Measurements from ENCODE around the gene TAS2R38. TPM values are rescaled to one million over a fixed set of nuclear protein-coding genes. Genes with fewer than 3 reads are reported as not detected.
"Not testable (repeated sequence)": the region's sequence is repeated elsewhere in the genome, so short reads cannot be mapped to it uniquely, and the experiment has no call there.

TAS2R38 gene
- not detected for polyA plus RNA-seq (ENCODE audit: insufficient read length in 3 of 3)

DNA sequence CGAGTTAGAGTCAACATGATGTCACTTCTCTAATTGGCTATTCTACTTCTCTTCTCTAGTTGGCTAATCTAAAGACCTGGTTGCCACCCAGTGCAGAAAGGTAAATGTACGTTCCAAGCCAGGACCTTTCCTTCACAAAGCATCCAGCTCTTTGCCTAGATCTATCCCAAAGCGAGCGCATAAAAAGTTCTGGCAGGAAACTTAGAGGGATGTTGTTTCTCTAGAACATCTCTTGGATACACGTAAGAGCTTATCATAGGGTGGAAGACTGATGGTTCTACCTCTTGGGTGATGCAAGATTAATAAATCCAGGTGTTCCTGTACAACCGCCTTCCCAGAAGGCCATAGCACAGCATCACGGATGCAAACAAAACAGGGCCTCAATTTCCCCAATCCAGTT is at the start of gene TAS2R38:
TSS of gene TAS2R38 (minus strand) at position 101 of the 400 bp plus-strand sequence. CDS start at position 17, 84 bp downstream.
- DNase-seq (ENCODE audit: low read depth in 3 of 3, low spot score in 2 of 3) = no peak

GRCh38 chr7:142018154-142018553 is 44.6 kb upstream of the TAS2R38 start:
- no peak for DNase-seq (ENCODE audit: low read depth in 3 of 3, low spot score in 2 of 3)

DNA sequence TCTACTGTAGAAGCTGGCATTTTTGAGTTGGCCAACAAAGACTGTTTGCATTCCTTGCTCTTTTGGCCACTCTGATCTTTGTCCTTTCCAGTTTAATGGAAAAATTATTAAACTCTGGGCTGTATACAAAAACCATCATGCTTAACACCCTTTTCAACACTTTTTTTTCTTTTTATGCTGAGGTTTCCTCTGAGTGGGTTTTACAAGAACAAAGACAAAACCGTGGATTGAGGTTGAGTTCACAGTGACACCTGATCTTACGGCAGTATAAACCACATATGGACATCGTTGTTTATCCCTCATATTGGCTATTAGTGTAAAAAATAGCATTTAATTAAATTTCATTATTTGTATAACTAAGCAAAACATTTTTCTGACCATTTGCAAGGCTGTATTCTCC is 43.9 kb upstream of the TAS2R38 start:
- DNase-seq (ENCODE audit: low read depth in 3 of 3, low spot score in 2 of 3) = no peak

DNA sequence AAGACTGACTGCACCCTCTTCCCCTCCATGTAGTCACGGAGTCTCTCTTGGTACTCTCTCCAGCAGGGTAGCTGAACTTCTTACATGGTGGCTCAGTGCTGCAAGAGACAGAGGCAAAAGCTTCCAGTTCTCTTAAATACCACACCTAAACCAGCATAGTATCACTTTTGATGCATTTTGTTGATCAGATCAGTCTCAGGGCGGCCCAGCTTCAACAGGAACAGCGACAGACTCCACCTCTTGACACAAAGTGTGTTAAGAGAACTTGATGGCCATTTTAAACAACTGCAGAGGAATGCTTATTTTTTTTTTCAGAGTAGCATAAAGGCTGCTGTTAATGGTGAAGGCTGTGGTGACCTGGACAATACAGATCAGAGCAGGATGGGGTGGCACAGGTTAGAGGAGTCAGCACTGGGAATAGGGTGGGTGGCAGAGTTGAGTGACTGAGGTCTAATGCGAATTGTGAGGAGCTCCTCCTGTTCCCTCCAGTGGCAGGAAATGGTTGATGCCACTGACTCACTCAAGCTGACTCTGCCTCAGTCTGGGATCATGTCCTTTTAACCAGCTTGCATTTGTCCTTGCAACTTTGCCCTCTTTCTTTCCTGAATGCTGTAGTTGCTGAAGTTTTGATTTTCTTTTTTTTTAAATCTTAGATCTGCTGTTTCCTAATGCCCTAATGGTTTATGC is 39.4 kb upstream of the TAS2R38 start:
- DNase-seq (ENCODE audit: low read depth in 3 of 3, low spot score in 2 of 3) = no peak

DNA sequence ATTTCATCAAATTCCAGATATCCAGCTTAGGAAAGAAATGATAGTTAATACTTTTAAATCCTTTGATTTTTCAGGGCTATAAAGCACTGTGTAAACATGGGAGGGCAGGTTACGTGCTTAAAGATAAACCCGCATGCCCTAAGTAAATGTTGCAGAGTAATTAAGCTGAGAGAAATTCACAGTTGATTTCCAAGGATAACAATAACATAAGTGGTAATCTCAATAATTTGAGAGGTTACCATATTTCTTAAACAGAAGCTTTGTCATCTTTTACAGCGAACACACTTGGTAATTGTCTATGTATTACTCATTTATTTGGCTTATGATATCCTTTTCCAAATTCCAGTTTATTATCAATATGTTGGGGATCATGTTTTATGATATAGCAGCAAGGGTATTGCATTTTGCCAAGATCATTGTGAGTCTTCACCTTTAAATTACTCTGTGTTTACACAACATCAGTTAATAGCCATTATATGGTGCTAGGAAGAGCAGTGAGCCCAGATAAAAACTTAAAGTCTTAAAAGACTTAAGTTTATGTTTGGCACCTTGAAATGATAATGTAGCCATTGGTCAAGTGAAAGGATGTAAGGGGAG is 37.5 kb upstream of the TAS2R38 start:
- no peak for DNase-seq (ENCODE audit: low read depth in 3 of 3, low spot score in 2 of 3)

DNA sequence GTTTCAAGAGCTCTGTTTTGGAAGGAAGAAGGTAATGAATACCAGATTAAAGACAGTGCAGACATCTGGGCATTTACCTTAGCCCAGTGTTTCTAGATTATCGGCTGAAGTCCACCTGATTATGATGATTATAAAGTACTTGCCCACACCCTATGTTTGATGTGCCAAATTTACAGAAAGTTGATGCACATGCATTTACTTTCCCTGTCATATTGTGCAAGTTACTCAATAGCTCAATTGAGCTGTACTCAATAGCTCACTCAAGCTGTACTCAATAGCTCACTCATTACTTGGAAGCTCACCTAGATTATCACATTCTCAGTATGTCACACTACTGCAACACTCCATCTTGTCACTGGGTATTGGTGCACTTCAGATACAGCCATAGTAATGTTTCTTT is 35.6 kb upstream of the TAS2R38 start:
- no peak for DNase-seq (ENCODE audit: low read depth in 3 of 3, low spot score in 2 of 3)

DNA sequence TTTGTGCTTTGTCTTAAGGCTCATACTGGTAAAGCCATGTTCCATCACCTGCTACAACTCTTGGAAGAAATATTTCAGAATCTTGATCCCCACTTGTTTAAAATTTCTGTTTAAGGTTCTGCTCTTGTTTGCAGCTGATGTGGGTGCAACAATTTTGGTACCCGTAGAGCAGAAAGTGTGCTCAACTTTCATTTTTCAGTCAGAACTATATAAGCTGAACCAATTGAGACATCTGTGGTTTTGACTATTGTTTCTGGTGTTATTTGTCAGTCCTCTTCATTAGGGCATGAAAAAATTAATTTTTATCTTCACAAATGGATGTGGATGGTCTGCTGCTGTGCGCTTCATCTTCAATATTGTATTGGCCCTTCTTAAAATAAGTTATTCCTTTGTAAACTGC is 33.0 kb upstream of the TAS2R38 start:
- no peak for DNase-seq (ENCODE audit: low read depth in 3 of 3, low spot score in 2 of 3)

DNA sequence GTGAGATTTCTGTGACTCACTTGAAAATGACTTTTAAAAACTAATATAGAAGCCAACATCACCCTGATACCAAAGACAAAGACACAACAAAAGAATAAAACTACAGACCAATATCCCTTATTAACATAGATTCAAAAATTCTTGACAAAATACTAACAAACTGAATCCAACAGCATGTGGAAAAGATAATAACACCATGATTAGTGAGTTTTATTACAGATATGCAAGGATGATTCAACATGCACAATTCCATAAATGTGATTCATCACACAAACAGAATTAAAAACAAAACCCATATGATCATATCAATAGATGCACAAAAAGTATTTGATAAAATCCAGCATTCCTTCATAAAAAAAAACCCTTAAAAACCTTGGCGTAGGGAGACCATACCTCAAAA is 28.6 kb upstream of the TAS2R38 start:
- no peak for DNase-seq (ENCODE audit: low read depth in 3 of 3, low spot score in 2 of 3)

GRCh38 chr7:142001163-142001874 is 27.7 kb upstream of the TAS2R38 start:
- DNase-seq (ENCODE audit: low read depth in 3 of 3, low spot score in 2 of 3) = no peak

GRCh38 chr7:142000244-142000643 is 26.7 kb upstream of the TAS2R38 start:
- DNase-seq (ENCODE audit: low read depth in 3 of 3, low spot score in 2 of 3) = no peak

DNA sequence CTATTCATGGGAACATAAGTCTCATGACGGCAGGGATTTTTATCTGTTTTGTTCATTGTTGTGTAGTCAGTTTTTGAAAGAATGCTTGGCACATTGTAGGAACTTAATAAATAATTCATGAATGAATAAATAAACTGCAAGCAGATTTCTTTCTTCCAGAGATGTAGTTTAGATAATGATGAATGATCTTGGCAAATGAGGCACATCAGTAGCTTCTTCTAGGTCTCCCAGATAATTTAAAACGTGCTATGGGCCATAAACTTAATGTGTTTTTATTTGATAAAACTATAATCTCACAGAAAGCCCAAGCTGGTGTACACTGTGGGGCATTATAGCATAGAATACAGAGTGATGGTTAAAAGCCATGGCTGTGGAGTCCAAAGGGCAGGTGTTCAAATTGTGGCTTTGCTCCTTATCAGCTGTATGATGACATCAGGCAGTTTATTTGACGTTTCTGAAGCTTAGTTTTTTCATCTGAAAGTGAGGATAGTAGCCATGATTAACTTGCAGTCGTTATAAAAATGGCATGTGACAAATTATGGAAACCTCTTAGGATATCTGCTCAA is 25.6 kb upstream of the TAS2R38 start:
- no peak for DNase-seq (ENCODE audit: low read depth in 3 of 3, low spot score in 2 of 3)

DNA sequence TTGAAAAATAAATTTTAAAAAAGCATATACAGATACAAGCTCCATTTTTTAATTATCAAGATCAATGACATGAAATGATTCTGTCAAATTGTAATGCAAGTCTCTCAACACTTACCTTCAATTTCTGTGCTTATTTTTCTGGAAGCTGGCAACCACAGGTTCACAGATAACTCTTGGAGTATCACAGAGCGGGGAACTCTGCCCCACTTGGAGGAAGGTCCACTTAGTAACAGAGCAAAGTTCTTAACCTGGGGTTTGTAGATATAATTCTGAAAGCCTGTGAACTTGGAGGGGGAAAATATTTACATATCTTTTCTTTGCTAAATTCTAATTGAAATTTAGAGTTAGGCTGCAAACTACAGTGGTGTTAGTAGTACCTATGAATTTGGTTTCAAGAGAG is 19.8 kb upstream of the TAS2R38 start:
- DNase-seq (ENCODE audit: low read depth in 3 of 3, low spot score in 2 of 3) = no peak

- no peak for DNase-seq (ENCODE audit: low read depth in 3 of 3, low spot score in 2 of 3)
These were observed 19.1 kb upstream of the TAS2R38 start for GRCh38 chr7:141992688-141993087.

DNA sequence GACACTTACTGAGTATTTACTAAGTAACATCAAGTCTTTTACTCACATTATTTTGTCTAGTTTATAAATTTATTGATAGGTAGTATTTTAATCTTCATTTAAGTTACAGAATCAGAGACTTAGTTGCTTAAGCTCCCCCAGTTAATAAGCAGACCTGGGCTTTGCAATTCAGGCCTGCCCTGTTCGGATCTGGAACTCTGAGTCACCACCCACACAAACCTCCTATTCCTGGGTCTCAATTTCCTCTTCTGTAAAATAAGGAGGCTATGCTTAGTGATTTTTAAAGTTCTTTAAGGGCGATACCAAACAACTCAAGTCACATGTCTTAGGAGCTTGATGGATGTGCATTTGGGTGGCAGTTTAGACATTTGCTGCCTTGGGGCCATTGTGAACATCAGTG is 18.6 kb upstream of the TAS2R38 start:
- no peak for DNase-seq (ENCODE audit: low read depth in 3 of 3, low spot score in 2 of 3)

GRCh38 chr7:141991140-141991539 is 17.6 kb upstream of the TAS2R38 start:
- DNase-seq (ENCODE audit: low read depth in 3 of 3, low spot score in 2 of 3) = no peak

- no peak for DNase-seq (ENCODE audit: low read depth in 3 of 3, low spot score in 2 of 3)
These were observed 16.6 kb upstream of the TAS2R38 start for GRCh38 chr7:141990011-141990725.

- not testable (repeated sequence) for DNase-seq (ENCODE audit: low read depth in 3 of 3, low spot score in 2 of 3)
These were observed 14.2 kb upstream of the TAS2R38 start for GRCh38 chr7:141987803-141988202.

GRCh38 chr7:141986923-141987322 is 13.3 kb upstream of the TAS2R38 start:
- DNase-seq (ENCODE audit: low read depth in 3 of 3, low spot score in 2 of 3) = no peak

DNA sequence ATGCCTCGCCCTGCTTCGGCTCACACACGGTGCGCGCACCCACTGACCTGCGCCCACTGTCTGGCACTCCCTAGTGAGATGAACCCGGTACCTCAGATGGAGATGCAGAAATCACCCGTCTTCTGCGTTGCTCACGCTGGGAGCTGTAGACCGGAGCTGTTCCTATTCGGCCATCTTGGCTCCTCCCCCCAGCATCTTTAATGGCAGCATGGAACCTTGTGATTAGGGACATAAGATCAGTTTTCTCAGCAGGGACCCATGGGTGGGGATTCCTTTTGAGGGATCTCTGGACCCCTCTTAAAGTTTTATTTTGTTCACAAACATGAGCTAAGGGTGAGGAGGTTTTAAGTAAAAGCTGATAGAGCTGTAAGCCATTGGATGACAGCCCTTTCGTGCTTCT is 12.4 kb upstream of the TAS2R38 start:
- not testable (repeated sequence) for DNase-seq (ENCODE audit: low read depth in 3 of 3, low spot score in 2 of 3)

GRCh38 chr7:141979568-141979967 is 6.0 kb upstream of the TAS2R38 start:
- no peak for DNase-seq (ENCODE audit: low read depth in 3 of 3, low spot score in 2 of 3)

DNA sequence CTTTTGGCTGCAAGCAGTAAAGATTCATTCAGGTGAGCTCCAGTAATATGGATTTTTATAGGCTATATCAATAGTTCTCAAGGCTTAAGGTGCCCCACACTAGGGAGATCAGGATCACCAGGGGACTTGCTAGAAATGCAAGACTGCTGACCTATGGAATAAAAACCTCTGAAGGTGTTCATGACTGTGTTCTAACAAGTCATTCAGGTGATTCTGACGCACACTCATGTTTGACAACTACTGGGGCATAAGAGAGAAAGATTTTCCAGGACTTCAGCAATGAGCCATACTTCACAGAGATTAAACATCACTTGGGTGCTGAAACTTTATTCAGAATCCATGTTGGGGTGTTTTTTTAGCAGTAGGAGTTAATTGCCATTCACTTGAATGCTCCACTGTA is 4.8 kb upstream of the TAS2R38 start:
- no peak for DNase-seq (ENCODE audit: low read depth in 3 of 3, low spot score in 2 of 3)

Data from right renal cortex interstitium (tissue), 3 donors.